HCT116 (cell line): ENCODE measurements around the gene TIGD2. TPM values are rescaled to one million over a fixed set of nuclear protein-coding genes. Genes with fewer than 3 reads are reported as not detected.

Experiments
- ATAC-seq: fragments of 200-7000 bp; cut with Tn5 transposase; 2 replicates; pipeline ENCODE4 v1.9.1; 2020; ENCODE audit warnings: mild to moderate bottlenecking, moderate library complexity
- BruUV-seq: library from RNA; stranded (reverse); fragments of 400-500 nt; replicated peaks from 2 replicates; lab custom pipeline; 2021; lab: Mats Ljungman, UMichigan
- CTCF ChIA-PET: fragments of 300-600 bp; sonication (Branson Sonifier 250); formaldehyde crosslinking; loops from one replicate; lab custom pipeline; 2021; ENCODE audit warnings: antibody characterized with exemption; lab: Charles Lee
- POLR2A ChIA-PET: fragments of 300-600, 350-600 bp; sonication (Branson Sonifier 250); formaldehyde crosslinking; loops from one replicate; lab custom pipeline; 2021; ENCODE audit warnings: antibody characterized with exemption; lab: Charles Lee
- RAD21 ChIA-PET, 2 experiments: fragments of 300-600 bp; sonication (Branson Sonifier 250); formaldehyde crosslinking; loops; one replicate each; lab custom pipeline; 2023; ENCODE audit warnings: low total read pairs in 2 of 2; ENCODE audit not compliant: uncharacterized antibody in 2 of 2, unreplicated experiment in 2 of 2, low non-redundant PET in 1 of 2; lab: Charles Lee
- DNase-seq: peaks from one replicate; pipeline ENCODE4 v3.0.0-alpha.2; 2010; ENCODE audit warnings: low read depth, low spot score
- H2AFZ ChIP-seq: fragments of 200-600 bp; shearing (Covaris generic), sonication (generic); 2 replicates; pipeline ENCODE4 v1.6.1; 2017; ENCODE audit warnings: low read depth, mixed run types, mixed read lengths, antibody characterized with exemption, low read length; ENCODE audit not compliant: poor library complexity, severe bottlenecking
- H3K27ac ChIP-seq: 2 replicates; pipeline ENCODE4 v1.5.1; 2012; ENCODE audit warnings: low read depth, low read length
- H3K27me3 ChIP-seq: fragments of 200-600 bp; sonication (generic); 2 replicates; pipeline ENCODE4 v1.6.1; 2016; ENCODE audit warnings: mixed run types, low read length, mixed read lengths; ENCODE audit not compliant: insufficient read depth
- H3K36me3 ChIP-seq, 2 experiments: fragments of 200-500 bp in 1 of 2; fragments of 200-600 bp in 1 of 2; sonication (Bioruptor generic) in 1 of 2; sonication (generic) in 1 of 2; 2 replicates each; pipeline versions ENCODE4 v1.5.1 to v1.6.1; 2014 to 2016; ENCODE audit warnings: low read length in 2 of 2, inconsistent platforms in 1 of 2, mixed read lengths in 1 of 2, mixed run types in 1 of 2; ENCODE audit not compliant: insufficient read depth in 2 of 2, control insufficient read depth in 1 of 2
- H3K4me1 ChIP-seq, 2 experiments: fragments of 200-600 bp in 1 of 2; sonication (generic) in 1 of 2; 2 replicates each; pipeline versions ENCODE4 v1.5.1 to v1.6.1; 2012 to 2017; ENCODE audit warnings: low read length in 2 of 2, inconsistent platforms in 1 of 2, mild to moderate bottlenecking in 1 of 2, mixed read lengths in 1 of 2, mixed run types in 1 of 2, moderate library complexity in 1 of 2; ENCODE audit not compliant: insufficient read depth in 2 of 2, control insufficient read depth in 1 of 2
- H3K4me2 ChIP-seq: fragments of 200-600 bp; sonication (generic); 2 replicates; pipeline ENCODE4 v1.6.1; 2017; ENCODE audit warnings: mixed run types, low read length, mixed read lengths
- H3K4me3 ChIP-seq, 2 experiments: fragments of 200-600 bp in 1 of 2; sonication (generic) in 1 of 2; replicated peaks in 1 of 2; 2 replicates each; pipeline ENCODE4 v1.5.1; 2011 to 2016; ENCODE audit warnings: low read length in 2 of 2, control low read depth in 1 of 2, low read depth in 1 of 2, mild to moderate bottlenecking in 1 of 2, mixed read lengths in 1 of 2, mixed run types in 1 of 2
- H3K79me2 ChIP-seq: fragments of 200-600 bp; sonication (generic); 2 replicates; pipeline ENCODE4 v1.6.1; 2017; ENCODE audit warnings: mild to moderate bottlenecking, mixed run types, low read length, moderate library complexity, mixed read lengths; ENCODE audit not compliant: insufficient read depth
- H3K9ac ChIP-seq: fragments of 200-600 bp; sonication (generic); 2 replicates; pipeline ENCODE4 v1.6.1; 2016; ENCODE audit warnings: low read length, mixed read lengths
- H3K9me2 ChIP-seq: fragments of 200-600 bp; sonication (generic), shearing (Covaris generic); 2 replicates; pipeline ENCODE4 v1.6.1; 2017; ENCODE audit warnings: mixed run types, mild to moderate bottlenecking, moderate library complexity; ENCODE audit not compliant: insufficient read depth
- H3K9me3 ChIP-seq, 2 experiments: fragments of 200-500 bp in 1 of 2; fragments of 200-600 bp in 1 of 2; sonication (Bioruptor generic) in 1 of 2; sonication (generic) in 1 of 2; 2 replicates each; pipeline ENCODE4 v1.6.1; 2014 to 2017; ENCODE audit warnings: low read length in 2 of 2, mixed read lengths in 2 of 2, inconsistent platforms in 1 of 2, low read depth in 1 of 2, mild to moderate bottlenecking in 1 of 2, mixed run types in 1 of 2, moderate library complexity in 1 of 2; ENCODE audit not compliant: control insufficient read depth in 1 of 2, insufficient read depth in 1 of 2
- H4K20me1 ChIP-seq: fragments of 200-600 bp; sonication (generic), shearing (Covaris generic); 2 replicates; pipeline ENCODE4 v1.6.1; 2017; ENCODE audit warnings: mixed run types, mild to moderate bottlenecking, moderate library complexity; ENCODE audit not compliant: insufficient read depth
- ATF3 ChIP-seq: IDR thresholded peaks from 2 replicates; pipeline ENCODE4 v1.6.1; 2012
- CBX3 ChIP-seq: IDR thresholded peaks from 2 replicates; pipeline ENCODE4 v1.6.1; 2012; ENCODE audit warnings: low read depth
- CEBPB ChIP-seq: IDR thresholded peaks from 2 replicates; pipeline ENCODE4 v1.6.1; 2012; ENCODE audit warnings: low read depth
- ELF1 ChIP-seq: IDR thresholded peaks from 2 replicates; pipeline ENCODE4 v1.6.1; 2012; ENCODE audit warnings: low read depth, borderline replicate concordance
- EZH2phosphoT487 ChIP-seq: fragments of 200-600 bp; IDR thresholded peaks from 2 replicates; pipeline ENCODE4 v1.6.1; 2018; ENCODE audit warnings: antibody characterized with exemption, borderline replicate concordance
- FOSL1 ChIP-seq: IDR thresholded peaks from 2 replicates; pipeline ENCODE4 v1.6.1; 2012; ENCODE audit warnings: low read depth
- MAX ChIP-seq: IDR thresholded peaks from 2 replicates; pipeline ENCODE4 v1.6.1; 2012
- POLR2A ChIP-seq: IDR thresholded peaks from 2 replicates; pipeline ENCODE4 v1.7.0; 2011; ENCODE audit warnings: borderline replicate concordance; ENCODE audit not compliant: insufficient read depth, insufficient read length; ENCODE audit errors: extremely low read depth
- POLR2AphosphoS5 ChIP-seq: IDR thresholded peaks from 2 replicates; pipeline ENCODE4 v1.6.1; 2011; ENCODE audit warnings: mild to moderate bottlenecking, low read depth, low read length, moderate library complexity
- RAD21 ChIP-seq: IDR thresholded peaks from 2 replicates; pipeline ENCODE4 v1.6.1; 2012; ENCODE audit warnings: low read depth, mild to moderate bottlenecking
- REST ChIP-seq: IDR thresholded peaks from 2 replicates; pipeline ENCODE4 v1.6.1; 2012; ENCODE audit warnings: low read depth
- SIN3A ChIP-seq: IDR thresholded peaks from 2 replicates; pipeline ENCODE4 v1.6.1; 2012; ENCODE audit warnings: low read depth
- SP1 ChIP-seq: IDR thresholded peaks from 2 replicates; pipeline ENCODE4 v1.6.1; 2012; ENCODE audit warnings: low read depth
- TCF7L2 ChIP-seq: IDR thresholded peaks from 2 replicates; pipeline ENCODE4 v1.7.0; 2011; ENCODE audit warnings: borderline replicate concordance, inconsistent platforms; ENCODE audit not compliant: insufficient read depth, insufficient read length; ENCODE audit errors: extremely low read depth
- YY1 ChIP-seq: IDR thresholded peaks from 2 replicates; pipeline ENCODE4 v1.6.1; 2011; ENCODE audit warnings: low read length, low read depth, moderate library complexity, mild to moderate bottlenecking; ENCODE audit not compliant: insufficient replicate concordance; ENCODE audit errors: extremely low read depth
- ZBTB33 ChIP-seq: IDR thresholded peaks from 2 replicates; pipeline ENCODE4 v1.6.1; 2011; ENCODE audit warnings: mild to moderate bottlenecking, low read length, moderate library complexity; ENCODE audit not compliant: insufficient replicate concordance; ENCODE audit errors: extremely low read depth
- ZFX ChIP-seq: fragments of 450-650 bp; IDR thresholded peaks from 2 replicates; pipeline ENCODE4 v1.6.1; 2017
- ZNF274 ChIP-seq: fragments of 200-500 bp; sonication (Bioruptor generic); IDR thresholded peaks from 2 replicates; pipeline ENCODE4 v1.6.1; 2014; ENCODE audit warnings: mild to moderate bottlenecking, low read depth, low read length, inconsistent platforms
- intact Hi-C: fragments of 100-400 bp; cut with micrococcal nuclease; formaldehyde crosslinking; loops from 2 replicates; pipeline ENCODE4 v1.10.0; 2022
- total RNA-seq: library from RNA; stranded (reverse); gene quantifications from one replicate; pipeline ENCODE4 v1.2.1, GENCODE V29; 2021; ENCODE audit not compliant: unreplicated experiment

The TIGD2 gene
- total RNA-seq, 1 experiment from 2014 or later, result 10.3 TPM

GRCh38 chr4:89134775-89135319 is 23.5 kb downstream of the TIGD2 start:
- ChIA-PET CTCF (no interaction called here), RAD21 (no interaction called here), POLR2A (no interaction called here)
- Histone ChIP-seq H3K4me2 (no peak overlapping the region), H3K79me2 (no peaks in the 10 kb centered on the region), H3K27me3 (no peaks in the 10 kb centered on the region), H3K9me3 (no peaks in the 10 kb centered on the region), H4K20me1 (no peaks in the 10 kb centered on the region), H3K4me1 (no peaks in the 10 kb centered on the region), H3K4me3 (no peak overlapping the region), H3K27ac (no peak overlapping the region), H3K9me2 (no peaks in the 10 kb centered on the region), H2AFZ (no peak overlapping the region), H3K9ac (no peak overlapping the region), H3K36me3 (no peaks in the 10 kb centered on the region)
- BruUV-seq, result no TSS peak
- TF ChIP-seq RAD21 (no peak), YY1 (no peak), ZNF274 (no peak), ZBTB33 (no peak), CBX3 (no peak), ELF1 (no peak), MAX (no peak), FOSL1 (no peak), REST (no peak), POLR2AphosphoS5 (no peak), CEBPB (no peak), EZH2phosphoT487 (no peak), TCF7L2 (no peak), ZFX (no peak), ATF3 (no peak), POLR2A (no peak), SP1 (no peak), SIN3A (no peak)
- ATAC-seq (no peak), DNase-seq (no peak)
- intact Hi-C loops, result no loop called here
